H9 (cell line): ENCODE data around the gene BLMH. TPM values are rescaled to one million over a fixed set of nuclear protein-coding genes. Genes with fewer than 3 reads are reported as not detected.

Experiments
- DNase-seq: peaks from one replicate; pipeline ENCODE4 v3.0.0-alpha.2; 2017
- H2AFZ ChIP-seq: one replicate; pipeline ENCODE4 v1.6.1; 2013; ENCODE audit warnings: mild to moderate bottlenecking, low read length, control low read depth, moderate library complexity
- H2AK5ac ChIP-seq: 2 replicates; pipeline ENCODE4 v1.6.1; 2013; ENCODE audit warnings: low read length, control low read depth, mixed read lengths; ENCODE audit not compliant: insufficient read length
- H2BK120ac ChIP-seq: one replicate; pipeline ENCODE4 v1.6.1; 2013; ENCODE audit warnings: low read depth, mild to moderate bottlenecking, low read length, control low read depth, inconsistent platforms; ENCODE audit not compliant: poor library complexity, severe bottlenecking
- H2BK12ac ChIP-seq: 2 replicates; pipeline ENCODE4 v1.6.1; 2013; ENCODE audit warnings: low read length, control low read depth, mixed read lengths, low read depth; ENCODE audit not compliant: insufficient read length
- H2BK15ac ChIP-seq: 2 replicates; pipeline ENCODE4 v1.6.1; 2013; ENCODE audit warnings: low read depth, low read length, control low read depth
- H2BK20ac ChIP-seq: one replicate; pipeline ENCODE4 v1.6.1; 2013; ENCODE audit warnings: low read depth, mild to moderate bottlenecking, low read length, control low read depth, inconsistent platforms; ENCODE audit not compliant: poor library complexity, severe bottlenecking
- H2BK5ac ChIP-seq: 2 replicates; pipeline ENCODE4 v1.6.1; 2013; ENCODE audit warnings: low read length, control low read depth, mixed read lengths; ENCODE audit not compliant: insufficient read length
- H3K14ac ChIP-seq: 2 replicates; pipeline ENCODE4 v1.6.1; 2013; ENCODE audit warnings: low read length, control low read depth; ENCODE audit not compliant: insufficient read depth
- H3K18ac ChIP-seq: 2 replicates; pipeline ENCODE4 v1.6.1; 2013; ENCODE audit warnings: low read depth, mild to moderate bottlenecking, mixed read lengths, low read length, control low read depth; ENCODE audit not compliant: insufficient read length
- H3K23ac ChIP-seq: 2 replicates; pipeline ENCODE4 v1.6.1; 2013; ENCODE audit warnings: low read length, control low read depth, mixed read lengths, low read depth; ENCODE audit not compliant: insufficient read length
- H3K23me2 ChIP-seq: 2 replicates; pipeline ENCODE4 v1.6.1; 2013; ENCODE audit warnings: low read depth, mild to moderate bottlenecking, mixed read lengths, low read length, control low read depth; ENCODE audit not compliant: insufficient read length, poor library complexity, severe bottlenecking
- H3K27ac ChIP-seq: 2 replicates; pipeline ENCODE4 v1.5.1; 2013; ENCODE audit warnings: low read length, control low read depth, mixed read lengths, low read depth; ENCODE audit not compliant: insufficient read length
- H3K27me3 ChIP-seq: 2 replicates; pipeline ENCODE4 v1.6.1; 2013; ENCODE audit warnings: low read length, control low read depth, inconsistent platforms; ENCODE audit not compliant: insufficient read depth
- H3K4ac ChIP-seq: 2 replicates; pipeline ENCODE4 v1.6.1; 2013; ENCODE audit warnings: low read depth, mild to moderate bottlenecking, control low read depth, inconsistent platforms, low read length, moderate library complexity
- H3K4me1 ChIP-seq: 2 replicates; pipeline ENCODE4 v1.6.1; 2013; ENCODE audit warnings: low read length, control low read depth, inconsistent platforms; ENCODE audit not compliant: insufficient read depth
- H3K4me2 ChIP-seq: 2 replicates; pipeline ENCODE4 v1.6.1; 2013; ENCODE audit warnings: low read length, control low read depth, mixed read lengths; ENCODE audit not compliant: insufficient read length, insufficient read depth
- H3K56ac ChIP-seq: 2 replicates; pipeline ENCODE4 v1.6.1; 2013; ENCODE audit warnings: low read depth, mild to moderate bottlenecking, mixed read lengths, low read length, control low read depth; ENCODE audit not compliant: insufficient read length
- H3K79me1 ChIP-seq: 2 replicates; pipeline ENCODE4 v1.6.1; 2013; ENCODE audit warnings: low read depth, mild to moderate bottlenecking, moderate library complexity, low read length, control low read depth, inconsistent platforms; ENCODE audit not compliant: insufficient read depth, poor library complexity, severe bottlenecking
- H3K79me2 ChIP-seq: 2 replicates; pipeline ENCODE4 v1.6.1; 2013; ENCODE audit warnings: low read length, control low read depth, inconsistent platforms; ENCODE audit not compliant: insufficient read depth
- H3K9ac ChIP-seq: 2 replicates; pipeline ENCODE4 v1.6.1; 2013; ENCODE audit warnings: low read length, control low read depth, mixed read lengths; ENCODE audit not compliant: insufficient read length; ENCODE audit errors: extremely low read depth
- H3K9me3 ChIP-seq: one replicate; pipeline ENCODE4 v1.6.1; 2013; ENCODE audit warnings: low read depth, low read length, inconsistent platforms; ENCODE audit not compliant: control insufficient read depth
- H3T11ph ChIP-seq: one replicate; pipeline ENCODE4 v1.6.1; 2013; ENCODE audit warnings: mild to moderate bottlenecking, low read length, control low read depth, inconsistent platforms
- H4K20me1 ChIP-seq: one replicate; pipeline ENCODE4 v1.6.1; 2013; ENCODE audit not compliant: control insufficient read depth, insufficient read length, insufficient read depth
- H4K5ac ChIP-seq: 2 replicates; pipeline ENCODE4 v1.6.1; 2013; ENCODE audit warnings: low read depth, mild to moderate bottlenecking, mixed read lengths, low read length, control low read depth; ENCODE audit not compliant: insufficient read length
- H4K8ac ChIP-seq: replicated peaks from 2 replicates; pipeline ENCODE4 v1.6.1; 2013; ENCODE audit warnings: low read length, control low read depth, mixed read lengths, low read depth; ENCODE audit not compliant: insufficient read length
- H4K91ac ChIP-seq: 2 replicates; pipeline ENCODE4 v1.6.1; 2013; ENCODE audit warnings: low read depth, mild to moderate bottlenecking, moderate library complexity, mixed read lengths, low read length, control low read depth; ENCODE audit not compliant: insufficient read length
- H3K27ac Mint-ChIP-seq, 3 experiments: 2 replicates in 2 of 3; 3 replicates in 1 of 3; pipeline ENCODE4 v1.8.0; 2020 to 2021; ENCODE audit warnings: mixed read lengths in 3 of 3, mild to moderate bottlenecking in 1 of 3, moderate library complexity in 1 of 3
- H3K27me3 Mint-ChIP-seq: 2 replicates; pipeline ENCODE4 v1.8.0; 2021; ENCODE audit warnings: low read depth, mild to moderate bottlenecking, moderate library complexity, mixed read lengths
- H3K36me3 Mint-ChIP-seq, 3 experiments: 2 replicates in 2 of 3; 3 replicates in 1 of 3; pipeline ENCODE4 v1.8.0; 2020 to 2021; ENCODE audit warnings: low read depth in 3 of 3, mixed read lengths in 3 of 3; ENCODE audit not compliant: insufficient read depth in 1 of 3
- H3K4me1 Mint-ChIP-seq, 2 experiments: 2 replicates each; pipeline ENCODE4 v1.8.0; 2020; ENCODE audit warnings: mixed read lengths in 2 of 2
- H3K4me3 Mint-ChIP-seq, 2 experiments: 2 replicates in 1 of 2; 3 replicates in 1 of 2; pipeline ENCODE4 v1.8.0; 2020 to 2021; ENCODE audit warnings: mild to moderate bottlenecking in 2 of 2, mixed read lengths in 2 of 2, moderate library complexity in 1 of 2
- H3K9me3 Mint-ChIP-seq, 2 experiments: 2 replicates in 1 of 2; 3 replicates in 1 of 2; pipeline ENCODE4 v1.8.0; 2020; ENCODE audit warnings: mild to moderate bottlenecking in 2 of 2, mixed read lengths in 2 of 2, moderate library complexity in 1 of 2
- CTCF ChIP-seq: fragments of 200-600 bp; sonication (generic); conservative IDR thresholded peaks from 3 replicates; pipeline ENCODE4 v1.8.0; 2021; ENCODE audit warnings: antibody characterized with exemption, mild to moderate bottlenecking
- WGBS: extraction: QIAGEN DNeasy Blood & Tissue Kit; methylation state at CpG from one replicate; pipeline ENCODE4 v1.1.7; 2013; ENCODE audit warnings: missing lambda C conversion rate, low lambda C conversion rate, mixed read lengths; ENCODE audit not compliant: insufficient read length; ENCODE audit errors: extremely low coverage; 5-methylcytosine and 5-hydroxymethylcytosine counted together
- total RNA-seq: library from RNA; stranded (reverse); gene quantifications from 2 replicates; pipeline ENCODE4 v1.2.1, GENCODE V29; 2021

BLMH gene
- total RNA-seq, 1 experiment from 2014 or later = 74.7 TPM

GRCh38 chr17:30229012-30229411 lies 62.7 kb downstream of the BLMH start:
- Histone ChIP-seq H3K27ac (no peak overlapping the region), H2BK15ac (no peak overlapping the region), H3K23me2 (no peaks in the 10 kb centered on the region), H2AK5ac (no peak overlapping the region), H2BK12ac (no peak overlapping the region), H3K4me2 (no peak overlapping the region), H3K79me1 (no peaks in the 10 kb centered on the region), H3K18ac (no peak overlapping the region), H3K4ac (no peak overlapping the region), H2BK20ac (no peak overlapping the region), H3K9ac (no peak overlapping the region), H2BK5ac (no peak overlapping the region), H3K4me1 (no peaks in the 10 kb centered on the region), H3K14ac (no peak overlapping the region), H3K9me3 (no peaks in the 10 kb centered on the region), H3K23ac (no peak overlapping the region), H2AFZ (no peak overlapping the region), H4K5ac (no peak overlapping the region), H3K56ac (no peak overlapping the region), H4K20me1 (no peaks in the 10 kb centered on the region), H2BK120ac (no peak overlapping the region), H4K8ac (no peak overlapping the region), H3K27me3 (peaks cover 3% of the 10 kb centered on the region; the same call in 1 of the 2 replicates), H4K91ac (no peak overlapping the region), H3T11ph (no peak overlapping the region), H3K79me2 (no peaks in the 10 kb centered on the region)
- Mint-ChIP-seq H3K36me3 (no peaks in the 10 kb centered on the region), H3K27me3 (peaks cover 47% of the 10 kb centered on the region), H3K27ac (no peak overlapping the region; a peak in 1 of 7 replicates), H3K4me1 (peaks cover 13 to 16% of the 10 kb centered on the region in 2 experiments), H3K4me3 (no peak overlapping the region), H3K9me3 (no peaks in the 10 kb centered on the region)
- WGBS = no CpG with 5 or more reads among the region's 7 CpGs
- TF ChIP-seq CTCF = no peak
- DNase-seq = no peak
